IPS-20b (cell line): ENCODE results near the gene TRAPPC6A.
"Not testable (repeated sequence)": the region's sequence is repeated elsewhere in the genome, so short reads cannot be mapped to it uniquely, and the experiment has no call there.

Source experiments
- H3K27ac ChIP-seq: one replicate; pipeline ENCODE4 v1.5.1; 2013; ENCODE audit warnings: low read length
- H3K27me3 ChIP-seq: 2 replicates; pipeline ENCODE4 v1.6.1; 2013; ENCODE audit warnings: mild to moderate bottlenecking, low read length, inconsistent platforms; ENCODE audit not compliant: insufficient read depth
- H3K36me3 ChIP-seq: 2 replicates; pipeline ENCODE4 v1.6.1; 2013; ENCODE audit warnings: low read depth, mild to moderate bottlenecking, inconsistent platforms, low read length, moderate library complexity; ENCODE audit not compliant: insufficient read depth
- H3K4me1 ChIP-seq: 2 replicates; pipeline ENCODE4 v1.6.1; 2013; ENCODE audit warnings: mild to moderate bottlenecking, control low read depth, inconsistent platforms, low read length, moderate library complexity; ENCODE audit not compliant: insufficient read depth
- H3K4me3 ChIP-seq: 2 replicates; pipeline ENCODE4 v1.5.1; 2013; ENCODE audit warnings: mild to moderate bottlenecking, low read length, inconsistent platforms
- H3K9ac ChIP-seq: 2 replicates; pipeline ENCODE4 v1.6.1; 2013; ENCODE audit warnings: low read depth, mild to moderate bottlenecking, inconsistent platforms, low read length, moderate library complexity
- H3K9me3 ChIP-seq: 2 replicates; pipeline ENCODE4 v1.6.1; 2013; ENCODE audit warnings: mild to moderate bottlenecking, low read depth, low read length, inconsistent platforms; ENCODE audit not compliant: insufficient read depth

TRAPPC6A gene

DNA sequence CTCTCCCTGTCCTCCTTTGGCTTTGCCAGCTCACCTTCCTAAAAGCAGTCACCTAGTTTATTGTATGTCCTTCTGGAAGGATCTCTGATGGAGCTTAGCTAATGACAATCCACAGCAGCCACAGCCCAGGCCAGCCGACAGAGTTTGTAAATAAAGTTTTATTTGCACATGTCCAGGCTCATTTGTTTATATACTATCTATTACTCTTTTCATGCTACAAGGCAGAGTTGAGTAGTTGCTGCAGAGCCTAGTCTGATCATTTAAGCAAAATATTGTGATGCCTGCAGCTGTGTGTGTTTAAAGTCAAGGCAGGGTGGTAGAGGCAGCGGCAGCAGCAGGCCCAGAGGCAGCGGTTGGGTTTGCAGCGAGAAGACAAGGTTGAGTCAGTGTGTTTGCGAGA lies 49.9 kb downstream of the TRAPPC6A start:
- Histone ChIP-seq H3K9ac (no peak overlapping the region), H3K4me1 (peaks cover 5% of the 10 kb centered on the region), H3K4me3 (no peak overlapping the region), H3K27me3 (no peaks in the 10 kb centered on the region), H3K36me3 (no peaks in the 10 kb centered on the region), H3K27ac (no peak overlapping the region), H3K9me3 (no peaks in the 10 kb centered on the region)

DNA sequence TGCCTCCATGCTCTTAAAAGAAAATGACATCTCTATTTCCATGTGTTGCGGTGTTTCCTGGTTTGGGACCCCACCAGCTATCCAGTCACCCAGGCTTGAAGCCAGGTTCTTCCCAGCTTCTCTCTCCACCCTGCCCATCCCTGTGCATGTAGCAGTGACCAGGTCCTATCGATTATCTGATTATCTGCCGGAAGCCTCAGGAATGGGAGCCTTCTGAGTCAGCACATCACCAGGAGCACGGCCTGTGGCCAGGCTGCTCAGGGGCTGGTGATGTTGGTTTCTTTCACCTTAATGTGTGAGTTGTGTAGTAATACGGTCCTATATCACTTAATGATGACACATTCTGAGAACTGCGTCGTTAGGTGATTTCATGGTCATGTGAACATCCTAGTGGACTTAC lies 51.4 kb downstream of the TRAPPC6A start:
- H3K9me3 ChIP-seq, result no peaks in the 10 kb centered on the region
- no peaks in the 10 kb centered on the region for H3K36me3 ChIP-seq
- H3K9ac ChIP-seq, result no peak overlapping the region
- H3K27ac ChIP-seq, result no peak overlapping the region
- H3K4me3 ChIP-seq, result no peak overlapping the region
- H3K27me3 ChIP-seq, result no peaks in the 10 kb centered on the region
- peaks cover 5% of the 10 kb centered on the region for H3K4me1 ChIP-seq

DNA sequence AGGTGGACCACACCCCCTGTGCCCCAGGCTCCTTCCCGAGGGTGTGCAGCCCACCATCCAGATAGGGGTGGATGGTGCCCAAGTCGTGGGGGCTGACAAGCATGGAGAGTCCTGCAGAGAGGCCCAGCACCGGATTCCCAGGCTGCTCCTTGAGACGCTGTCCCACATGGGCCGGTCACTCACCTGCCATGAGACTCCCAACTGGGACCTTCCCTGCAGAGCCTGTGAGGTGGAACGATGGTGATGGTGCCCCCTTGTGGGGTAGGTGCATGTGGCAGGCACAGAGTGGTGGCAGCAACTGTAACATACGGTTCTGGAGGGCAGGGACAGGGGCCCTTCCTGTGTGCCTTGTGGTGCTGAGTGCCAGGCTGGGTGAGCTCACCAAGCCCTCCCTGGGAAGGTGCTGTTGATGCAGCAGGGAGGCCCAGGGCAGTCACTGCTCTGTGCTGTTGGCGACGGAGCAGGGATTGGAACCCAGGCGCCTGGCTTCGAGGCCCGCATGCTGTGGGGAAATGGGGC lies 52.0 kb downstream of the TRAPPC6A start:
- Histone ChIP-seq H3K27me3 (no peaks in the 10 kb centered on the region), H3K27ac (no peak overlapping the region), H3K9me3 (no peaks in the 10 kb centered on the region), H3K4me1 (peaks cover 5% of the 10 kb centered on the region), H3K9ac (no peak overlapping the region), H3K36me3 (no peaks in the 10 kb centered on the region), H3K4me3 (no peak overlapping the region)

DNA sequence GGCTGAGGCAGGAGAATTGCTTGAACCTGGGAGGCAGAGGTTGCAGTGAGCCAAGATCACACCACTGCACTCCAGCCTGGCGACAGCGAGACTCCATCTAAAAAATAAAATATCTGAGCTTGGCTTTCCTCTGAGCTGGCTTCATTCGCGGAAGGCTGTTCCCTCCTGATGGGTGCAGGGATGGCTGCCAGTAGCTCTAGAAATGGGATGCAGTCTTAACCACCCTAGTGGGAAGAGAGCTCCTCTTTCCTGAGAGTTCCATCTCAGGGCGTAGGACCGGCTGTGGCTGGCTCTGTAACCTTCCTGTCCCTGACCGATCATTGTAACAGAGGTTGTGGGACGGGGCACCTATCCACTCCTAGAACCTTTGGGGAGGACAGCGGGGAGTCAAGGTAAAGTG lies 52.7 kb downstream of the TRAPPC6A start:
- no peak overlapping the region for H3K27ac ChIP-seq
- no peaks in the 10 kb centered on the region for H3K27me3 ChIP-seq
- no peak overlapping the region for H3K4me3 ChIP-seq
- H3K4me1 ChIP-seq, result no peaks in the 10 kb centered on the region; the same call in 1 of the 2 replicates
- H3K9me3 ChIP-seq, result no peaks in the 10 kb centered on the region
- no peaks in the 10 kb centered on the region for H3K36me3 ChIP-seq
- H3K9ac ChIP-seq, result no peak overlapping the region

DNA sequence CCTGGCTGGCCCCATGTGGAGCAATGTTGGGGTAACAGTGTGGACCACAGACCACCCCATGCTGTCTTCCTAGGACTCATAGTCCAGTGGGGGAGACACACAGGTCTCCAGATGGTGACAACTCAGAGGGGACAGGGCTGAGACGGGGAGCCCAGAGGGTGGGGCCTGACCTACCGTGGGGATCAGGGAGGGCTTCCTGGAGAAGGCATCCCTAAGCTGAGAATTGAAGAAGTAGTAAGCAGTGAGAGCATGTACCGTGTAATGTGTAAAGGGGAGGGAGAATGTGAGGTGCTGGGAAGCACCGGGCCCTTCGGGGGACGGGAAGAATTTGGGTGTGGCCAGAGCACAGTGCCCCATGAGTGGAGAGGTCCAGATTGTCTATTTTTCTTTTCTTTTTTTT lies 54.0 kb downstream of the TRAPPC6A start:
- Histone ChIP-seq H3K9ac (no peak overlapping the region), H3K4me1 (no peaks in the 10 kb centered on the region; the same call in 1 of the 2 replicates), H3K27ac (no peak overlapping the region), H3K4me3 (no peak overlapping the region), H3K27me3 (no peaks in the 10 kb centered on the region), H3K9me3 (no peaks in the 10 kb centered on the region), H3K36me3 (no peaks in the 10 kb centered on the region)

DNA sequence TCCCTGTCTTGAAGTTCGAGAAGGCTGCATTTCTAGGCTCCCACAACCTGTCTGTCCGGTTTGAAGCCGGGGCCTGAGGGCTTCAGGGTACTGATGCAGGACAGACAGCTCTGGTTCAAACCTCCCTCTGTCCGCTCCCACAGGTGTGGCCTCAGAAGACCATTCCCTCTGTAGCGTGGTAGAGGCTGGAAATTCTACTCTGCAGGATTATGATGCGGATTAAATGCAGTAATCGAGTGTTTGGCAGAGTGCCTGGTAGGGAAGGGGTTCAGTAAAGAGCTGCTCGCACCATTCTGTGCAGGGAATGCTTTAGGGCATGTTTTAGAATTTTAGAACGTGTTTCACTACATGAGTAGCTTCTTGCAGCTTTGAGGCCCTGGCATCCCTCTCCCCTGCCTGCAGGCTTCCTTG lies 54.6 kb downstream of the TRAPPC6A start:
- H3K36me3 ChIP-seq, result no peaks in the 10 kb centered on the region
- no peaks in the 10 kb centered on the region for H3K27me3 ChIP-seq
- H3K4me3 ChIP-seq, result no peak overlapping the region
- H3K4me1 ChIP-seq, result no peaks in the 10 kb centered on the region; the same call in 1 of the 2 replicates
- H3K27ac ChIP-seq, result no peak overlapping the region
- H3K9ac ChIP-seq, result no peak overlapping the region; the same call in 1 of the 2 replicates
- H3K9me3 ChIP-seq, result no peaks in the 10 kb centered on the region

DNA sequence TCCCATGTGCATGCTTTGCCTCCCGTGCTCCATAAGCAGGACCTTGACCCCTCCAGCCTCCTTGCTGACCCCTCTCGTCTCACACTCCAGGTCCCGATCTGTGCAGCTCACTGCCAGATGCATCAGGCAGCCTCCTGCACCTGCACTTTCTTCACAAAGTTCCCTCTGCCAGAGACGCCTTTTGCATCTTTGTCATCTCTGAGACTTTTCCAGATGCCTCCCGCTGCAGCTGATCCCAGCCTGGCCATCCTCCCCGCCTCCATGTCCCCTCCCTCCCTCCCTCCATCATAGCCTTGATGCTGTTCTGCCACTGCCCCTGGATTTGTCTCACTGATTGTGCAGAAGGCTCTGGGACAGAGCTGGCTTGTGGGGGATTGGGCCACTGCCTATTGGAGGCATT lies 55.2 kb downstream of the TRAPPC6A start:
- Histone ChIP-seq H3K27me3 (no peaks in the 10 kb centered on the region), H3K4me3 (no peak overlapping the region), H3K36me3 (no peaks in the 10 kb centered on the region), H3K9me3 (no peaks in the 10 kb centered on the region), H3K4me1 (no peaks in the 10 kb centered on the region; the same call in 1 of the 2 replicates), H3K9ac (no peak overlapping the region), H3K27ac (no peak overlapping the region)

DNA sequence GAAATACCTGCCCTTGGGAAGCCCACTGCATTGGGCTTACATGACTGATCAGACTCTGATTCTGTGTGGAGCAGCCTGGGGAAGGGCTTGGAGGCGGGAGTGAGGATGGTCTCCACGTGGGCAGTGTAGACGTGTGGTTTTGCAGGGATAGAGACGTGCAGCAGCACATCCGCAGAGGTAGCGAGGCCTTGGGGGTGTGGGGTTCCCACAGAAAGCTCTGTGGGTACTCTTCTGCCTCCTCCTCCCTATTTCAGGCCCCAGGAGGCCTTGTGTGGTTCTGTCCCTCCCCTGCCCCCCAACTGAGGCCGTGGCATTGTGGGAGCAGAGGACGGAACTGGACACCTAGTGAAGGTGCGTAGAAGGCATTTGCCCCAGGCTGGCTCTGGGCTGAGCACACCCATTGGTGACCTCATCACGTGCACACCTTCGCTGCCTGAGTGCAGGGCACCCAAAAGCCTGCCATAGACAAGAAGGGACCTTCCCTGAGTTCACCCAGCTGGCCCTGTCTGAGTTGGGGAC lies 56.2 kb downstream of the TRAPPC6A start:
- Histone ChIP-seq H3K9ac (no peak overlapping the region), H3K27ac (no peak overlapping the region), H3K4me1 (no peaks in the 10 kb centered on the region; the same call in 1 of the 2 replicates), H3K9me3 (no peaks in the 10 kb centered on the region), H3K36me3 (no peaks in the 10 kb centered on the region), H3K4me3 (no peak overlapping the region), H3K27me3 (no peaks in the 10 kb centered on the region)

DNA sequence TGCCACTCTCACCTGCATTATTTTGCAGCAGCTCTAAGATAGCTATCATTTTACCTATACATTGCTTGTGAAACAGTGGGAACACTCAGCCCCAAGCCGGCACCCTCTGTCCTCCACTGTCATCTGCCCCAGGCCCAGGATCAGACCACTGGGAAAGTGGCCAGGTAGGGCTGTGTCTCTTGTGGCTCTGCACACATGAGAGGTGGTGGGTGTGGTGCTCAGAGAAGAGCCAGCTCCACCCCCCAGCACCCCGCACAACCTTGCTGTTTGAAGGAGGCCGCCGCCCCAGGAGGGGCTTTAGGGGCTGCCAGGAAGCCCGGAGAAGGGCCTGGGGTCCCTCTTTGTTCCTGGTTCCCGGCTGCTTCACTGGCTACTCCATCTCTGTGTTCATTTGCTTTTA lies 58.5 kb downstream of the TRAPPC6A start:
- H3K27me3 ChIP-seq, result no peaks in the 10 kb centered on the region
- H3K9ac ChIP-seq, result no peak overlapping the region
- H3K27ac ChIP-seq, result no peak overlapping the region
- no peaks in the 10 kb centered on the region for H3K36me3 ChIP-seq
- no peaks in the 10 kb centered on the region; the same call in 1 of the 2 replicates for H3K4me1 ChIP-seq
- no peaks in the 10 kb centered on the region for H3K9me3 ChIP-seq
- H3K4me3 ChIP-seq, result no peak overlapping the region

DNA sequence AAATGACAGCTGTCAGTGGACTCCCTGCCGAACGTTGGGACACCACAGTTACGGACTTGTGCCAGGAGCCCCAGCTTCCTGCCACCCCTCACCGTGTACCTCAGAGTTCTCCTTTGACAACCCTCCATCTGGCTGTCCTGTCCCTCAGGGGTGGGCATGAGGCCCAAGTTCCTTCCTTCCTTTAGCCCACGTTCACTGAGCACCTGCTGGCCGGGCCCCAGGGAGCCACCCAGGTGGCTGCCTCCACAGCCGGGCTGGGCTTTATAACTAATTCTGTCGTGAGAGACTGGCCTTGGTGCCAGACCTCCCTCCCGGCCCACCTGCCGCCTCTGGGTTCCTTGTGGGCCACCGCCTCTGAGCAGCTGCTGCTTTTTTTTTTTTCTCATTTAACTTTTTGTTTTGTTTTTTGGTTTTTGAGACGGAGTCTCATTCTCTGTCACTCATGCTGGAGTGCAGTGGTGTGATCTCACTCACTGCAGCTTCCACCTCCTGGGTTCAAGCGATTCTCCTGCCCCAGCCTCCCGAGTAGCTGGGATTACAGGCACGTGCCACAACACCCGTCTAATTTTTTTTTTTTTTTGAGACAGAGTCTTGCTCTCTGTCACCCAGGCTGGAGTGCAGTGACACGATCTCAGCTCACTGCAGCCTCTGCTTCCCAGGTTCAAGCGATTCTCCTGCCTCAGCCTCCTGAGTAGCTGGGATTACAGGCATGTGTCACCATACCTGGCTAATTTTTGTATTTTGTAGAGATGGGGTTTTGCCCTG lies 59.3 kb downstream of the TRAPPC6A start:
- not testable (repeated sequence) for H3K9ac ChIP-seq, H3K4me3 ChIP-seq, H3K27me3 ChIP-seq, H3K36me3 ChIP-seq, H3K9me3 ChIP-seq, H3K27ac ChIP-seq, H3K4me1 ChIP-seq

DNA sequence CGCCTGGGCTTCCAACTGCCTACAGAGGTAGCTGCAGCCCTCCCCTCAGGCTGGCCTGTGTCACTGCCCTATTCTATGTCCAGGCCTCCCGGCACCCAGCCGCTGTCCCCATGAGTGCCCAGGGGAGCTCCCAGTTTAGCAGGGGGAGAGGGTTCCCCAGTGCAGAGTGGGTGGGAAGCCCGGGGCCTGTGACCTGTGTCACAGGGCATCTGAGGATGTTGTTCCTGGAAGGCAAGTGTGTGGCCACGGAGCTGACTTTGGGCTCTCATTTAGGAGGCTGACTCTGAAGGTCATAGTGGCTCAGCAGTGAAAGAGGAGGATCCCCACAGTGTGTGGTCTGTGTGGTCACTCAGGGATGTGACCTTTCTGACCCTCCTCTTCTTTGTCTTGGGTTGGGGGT lies 59.9 kb downstream of the TRAPPC6A start:
- H3K4me3 ChIP-seq, result no peak overlapping the region
- no peak overlapping the region for H3K9ac ChIP-seq
- no peak overlapping the region for H3K27ac ChIP-seq
- no peaks in the 10 kb centered on the region; the same call in 1 of the 2 replicates for H3K4me1 ChIP-seq
- H3K36me3 ChIP-seq, result no peaks in the 10 kb centered on the region
- no peaks in the 10 kb centered on the region for H3K9me3 ChIP-seq
- H3K27me3 ChIP-seq, result no peaks in the 10 kb centered on the region

DNA sequence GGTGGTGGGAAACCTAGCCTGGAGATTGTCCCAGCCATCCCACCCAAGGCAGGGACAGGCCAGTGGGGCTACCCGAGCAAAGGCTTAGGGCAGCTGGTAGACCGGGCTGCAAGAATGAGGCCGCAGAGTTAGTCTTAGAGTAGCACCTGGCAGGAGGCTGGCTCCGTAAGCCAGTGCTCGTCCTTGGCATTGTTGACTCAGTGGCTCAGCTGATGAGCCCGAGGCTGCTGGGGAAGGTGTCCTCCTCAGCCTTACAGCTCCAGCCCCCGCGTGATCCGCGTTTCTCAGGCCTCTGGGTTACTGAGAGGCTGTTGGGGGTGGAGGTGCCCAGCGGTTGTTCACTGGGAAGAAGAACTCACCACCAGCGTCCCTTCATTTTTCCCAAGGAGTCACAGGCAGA lies 60.4 kb downstream of the TRAPPC6A start:
- H3K27ac ChIP-seq, result no peak overlapping the region
- no peaks in the 10 kb centered on the region for H3K36me3 ChIP-seq
- no peaks in the 10 kb centered on the region for H3K9me3 ChIP-seq
- H3K27me3 ChIP-seq, result no peaks in the 10 kb centered on the region
- H3K4me3 ChIP-seq, result no peak overlapping the region
- no peaks in the 10 kb centered on the region for H3K4me1 ChIP-seq
- H3K9ac ChIP-seq, result no peak overlapping the region; the same call in 1 of the 2 replicates
